ENCODE data around the gene HIBADH.

The HIBADH gene

GRCh38 chr7:27697861-27698430, 35.3 kb upstream of the HIBADH start:
- 79 to 90% methylated on average over 3 of the region's 3 CpGs for WGBS, 2 experiments
- Histone ChIP-seq H3K27me3 (ENCODE audit: control insufficient read depth, insufficient read depth, low read length, poor library complexity, severe bottlenecking) (no peaks in the 10 kb centered on the region), H3K27ac (ENCODE audit: insufficient read depth, low read depth, low read length, poor library complexity, severe bottlenecking) (no peak overlapping the region), H3K36me3 (ENCODE audit: control insufficient read depth, insufficient read depth, low read length) (no peaks in the 10 kb centered on the region), H3K4me1 (ENCODE audit: control insufficient read depth, insufficient read depth, low read length) (no peaks in the 10 kb centered on the region), H3K9me3 (ENCODE audit: control insufficient read depth, low read length) (no peaks in the 10 kb centered on the region), H3K4me3 (ENCODE audit: insufficient read depth, low read depth, low read length) (no peak overlapping the region)

GRCh38 chr7:27695096-27695495, 32.4 kb upstream of the HIBADH start:
- H3K27me3 ChIP-seq (ENCODE audit: control insufficient read depth, insufficient read depth, low read length, poor library complexity, severe bottlenecking): no peaks in the 10 kb centered on the region
- no peak overlapping the region for H3K4me3 ChIP-seq (ENCODE audit: insufficient read depth, low read depth, low read length)
- WGBS, 2 experiments: 91 to 96% methylated on average over 4 of the region's 4 CpGs
- H3K36me3 ChIP-seq (ENCODE audit: control insufficient read depth, insufficient read depth, low read length): no peaks in the 10 kb centered on the region
- H3K4me1 ChIP-seq (ENCODE audit: control insufficient read depth, insufficient read depth, low read length): no peaks in the 10 kb centered on the region
- H3K9me3 ChIP-seq (ENCODE audit: control insufficient read depth, low read length): no peaks in the 10 kb centered on the region
- H3K27ac ChIP-seq (ENCODE audit: insufficient read depth, low read depth, low read length, poor library complexity, severe bottlenecking): no peak overlapping the region

- Histone ChIP-seq H3K9me3 (ENCODE audit: control insufficient read depth, low read length) (no peaks in the 10 kb centered on the region), H3K4me3 (ENCODE audit: insufficient read depth, low read depth, low read length) (no peak overlapping the region), H3K27me3 (ENCODE audit: control insufficient read depth, insufficient read depth, low read length, poor library complexity, severe bottlenecking) (no peaks in the 10 kb centered on the region), H3K4me1 (ENCODE audit: control insufficient read depth, insufficient read depth, low read length) (no peaks in the 10 kb centered on the region), H3K36me3 (ENCODE audit: control insufficient read depth, insufficient read depth, low read length) (no peaks in the 10 kb centered on the region), H3K27ac (ENCODE audit: insufficient read depth, low read depth, low read length, poor library complexity, severe bottlenecking) (no peak overlapping the region)
- WGBS, 2 experiments: 87 to 90% methylated on average over 3 of the region's 3 CpGs
Measured at GRCh38 chr7:27693794-27694193, 31.1 kb upstream of the HIBADH start.

- Histone ChIP-seq H3K36me3 (ENCODE audit: control insufficient read depth, insufficient read depth, low read length) (no peaks in the 10 kb centered on the region), H3K4me1 (ENCODE audit: control insufficient read depth, insufficient read depth, low read length) (no peaks in the 10 kb centered on the region), H3K27ac (ENCODE audit: insufficient read depth, low read depth, low read length, poor library complexity, severe bottlenecking) (no peak overlapping the region), H3K27me3 (ENCODE audit: control insufficient read depth, insufficient read depth, low read length, poor library complexity, severe bottlenecking) (no peaks in the 10 kb centered on the region), H3K4me3 (ENCODE audit: insufficient read depth, low read depth, low read length) (no peak overlapping the region), H3K9me3 (ENCODE audit: control insufficient read depth, low read length) (no peaks in the 10 kb centered on the region)
Measured at GRCh38 chr7:27690649-27691048, 28.0 kb upstream of the HIBADH start.

GRCh38 chr7:27689591-27690164, 27.0 kb upstream of the HIBADH start:
- H3K27me3 ChIP-seq (ENCODE audit: control insufficient read depth, insufficient read depth, low read length, poor library complexity, severe bottlenecking): no peaks in the 10 kb centered on the region
- no peak overlapping the region for H3K27ac ChIP-seq (ENCODE audit: insufficient read depth, low read depth, low read length, poor library complexity, severe bottlenecking)
- no peaks in the 10 kb centered on the region for H3K9me3 ChIP-seq (ENCODE audit: control insufficient read depth, low read length)
- no peaks in the 10 kb centered on the region for H3K4me1 ChIP-seq (ENCODE audit: control insufficient read depth, insufficient read depth, low read length)
- WGBS, 2 experiments: 78 to 90% methylated on average over 1 of the region's 1 CpG
- no peaks in the 10 kb centered on the region for H3K36me3 ChIP-seq (ENCODE audit: control insufficient read depth, insufficient read depth, low read length)
- H3K4me3 ChIP-seq (ENCODE audit: insufficient read depth, low read depth, low read length): no peak overlapping the region

- no peak overlapping the region for H3K27ac ChIP-seq (ENCODE audit: insufficient read depth, low read depth, low read length, poor library complexity, severe bottlenecking)
Measured at GRCh38 chr7:27689150-27689549, 26.5 kb upstream of the HIBADH start.

GRCh38 chr7:27688646-27689045, 26.0 kb upstream of the HIBADH start:
- no peaks in the 10 kb centered on the region for H3K36me3 ChIP-seq (ENCODE audit: control insufficient read depth, insufficient read depth, low read length)
- H3K4me1 ChIP-seq (ENCODE audit: control insufficient read depth, insufficient read depth, low read length): no peaks in the 10 kb centered on the region
- 88 to 99% methylated on average over 2 of the region's 3 CpGs for WGBS, 2 experiments
- no peak overlapping the region for H3K4me3 ChIP-seq (ENCODE audit: insufficient read depth, low read depth, low read length)
- no peaks in the 10 kb centered on the region for H3K27me3 ChIP-seq (ENCODE audit: control insufficient read depth, insufficient read depth, low read length, poor library complexity, severe bottlenecking)
- H3K27ac ChIP-seq (ENCODE audit: insufficient read depth, low read depth, low read length, poor library complexity, severe bottlenecking): no peak overlapping the region
- no peaks in the 10 kb centered on the region for H3K9me3 ChIP-seq (ENCODE audit: control insufficient read depth, low read length)

More at GRCh38 chr7:27689150-27689549, 26.5 kb upstream of the HIBADH start:
- no peaks in the 10 kb centered on the region for H3K4me1 ChIP-seq (ENCODE audit: control insufficient read depth, insufficient read depth, low read length)
- no peaks in the 10 kb centered on the region for H3K9me3 ChIP-seq (ENCODE audit: control insufficient read depth, low read length)
- 87 to 92% methylated on average over 1 of the region's 1 CpG for WGBS, 2 experiments
- H3K4me3 ChIP-seq (ENCODE audit: insufficient read depth, low read depth, low read length): no peak overlapping the region
- no peaks in the 10 kb centered on the region for H3K27me3 ChIP-seq (ENCODE audit: control insufficient read depth, insufficient read depth, low read length, poor library complexity, severe bottlenecking)
- H3K36me3 ChIP-seq (ENCODE audit: control insufficient read depth, insufficient read depth, low read length): no peaks in the 10 kb centered on the region

GRCh38 chr7:27688056-27688455, 25.4 kb upstream of the HIBADH start:
- Histone ChIP-seq H3K4me3 (ENCODE audit: insufficient read depth, low read depth, low read length) (no peak overlapping the region), H3K4me1 (ENCODE audit: control insufficient read depth, insufficient read depth, low read length) (no peaks in the 10 kb centered on the region), H3K36me3 (ENCODE audit: control insufficient read depth, insufficient read depth, low read length) (no peaks in the 10 kb centered on the region), H3K27me3 (ENCODE audit: control insufficient read depth, insufficient read depth, low read length, poor library complexity, severe bottlenecking) (no peaks in the 10 kb centered on the region), H3K9me3 (ENCODE audit: control insufficient read depth, low read length) (no peaks in the 10 kb centered on the region), H3K27ac (ENCODE audit: insufficient read depth, low read depth, low read length, poor library complexity, severe bottlenecking) (no peak overlapping the region)
- 88 to 94% methylated on average over 4 of the region's 4 CpGs for WGBS, 2 experiments

GRCh38 chr7:27686315-27686714, 23.6 kb upstream of the HIBADH start:
- Histone ChIP-seq H3K4me1 (ENCODE audit: control insufficient read depth, insufficient read depth, low read length) (no peaks in the 10 kb centered on the region), H3K27me3 (ENCODE audit: control insufficient read depth, insufficient read depth, low read length, poor library complexity, severe bottlenecking) (no peaks in the 10 kb centered on the region), H3K9me3 (ENCODE audit: control insufficient read depth, low read length) (no peaks in the 10 kb centered on the region), H3K4me3 (ENCODE audit: insufficient read depth, low read depth, low read length) (no peak overlapping the region), H3K27ac (ENCODE audit: insufficient read depth, low read depth, low read length, poor library complexity, severe bottlenecking) (no peak overlapping the region), H3K36me3 (ENCODE audit: control insufficient read depth, insufficient read depth, low read length) (no peaks in the 10 kb centered on the region)

GRCh38 chr7:27685893-27686292, 23.2 kb upstream of the HIBADH start:
- H3K4me1 ChIP-seq (ENCODE audit: control insufficient read depth, insufficient read depth, low read length): no peaks in the 10 kb centered on the region
- WGBS, 2 experiments: no CpG with 5 or more reads among the region's 2 CpGs
- no peaks in the 10 kb centered on the region for H3K36me3 ChIP-seq (ENCODE audit: control insufficient read depth, insufficient read depth, low read length)

GRCh38 chr7:27685209-27685608, 22.5 kb upstream of the HIBADH start:
- Histone ChIP-seq H3K27ac (ENCODE audit: insufficient read depth, low read depth, low read length, poor library complexity, severe bottlenecking) (no peak overlapping the region), H3K27me3 (ENCODE audit: control insufficient read depth, insufficient read depth, low read length, poor library complexity, severe bottlenecking) (no peaks in the 10 kb centered on the region), H3K4me3 (ENCODE audit: insufficient read depth, low read depth, low read length) (no peak overlapping the region), H3K9me3 (ENCODE audit: control insufficient read depth, low read length) (no peaks in the 10 kb centered on the region), H3K36me3 (ENCODE audit: control insufficient read depth, insufficient read depth, low read length) (no peaks in the 10 kb centered on the region), H3K4me1 (ENCODE audit: control insufficient read depth, insufficient read depth, low read length) (no peaks in the 10 kb centered on the region)
- 78 to 88% methylated on average over 1 of the region's 1 CpG for WGBS, 2 experiments

More at GRCh38 chr7:27685893-27686292, 23.2 kb upstream of the HIBADH start:
- Histone ChIP-seq H3K27me3 (ENCODE audit: control insufficient read depth, insufficient read depth, low read length, poor library complexity, severe bottlenecking) (no peaks in the 10 kb centered on the region), H3K9me3 (ENCODE audit: control insufficient read depth, low read length) (no peaks in the 10 kb centered on the region), H3K4me3 (ENCODE audit: insufficient read depth, low read depth, low read length) (no peak overlapping the region), H3K27ac (ENCODE audit: insufficient read depth, low read depth, low read length, poor library complexity, severe bottlenecking) (no peak overlapping the region)
